OCI-LY3 (cell line): ENCODE data around the gene TMED8.

Source experiments
- H2AFZ ChIP-seq: fragments of 200-600, 300-600 bp; shearing (Covaris generic); 2 replicates; pipeline ENCODE4 v1.6.0; 2014; ENCODE audit warnings: antibody characterized with exemption, low read depth, low read length
- H3K27ac ChIP-seq: fragments of 200-600, 300-600 bp; sonication (generic); 2 replicates; pipeline ENCODE4 v1.5.1; 2014; ENCODE audit warnings: mild to moderate bottlenecking, low read length, moderate library complexity, mixed read lengths
- H3K27me3 ChIP-seq: fragments of 200-600, 300-600 bp; sonication (generic); 2 replicates; pipeline ENCODE4 v1.6.1; 2014; ENCODE audit warnings: low read depth, low read length, mixed read lengths
- H3K36me3 ChIP-seq: fragments of 200-600, 300-600 bp; sonication (generic); replicated peaks from 2 replicates; pipeline ENCODE3; 2014; ENCODE audit warnings: low read depth, low read length, mixed read lengths
- H3K4me1 ChIP-seq: fragments of 300-600, 200-600 bp; sonication (generic); 2 replicates; pipeline ENCODE4 v1.6.1; 2014; ENCODE audit warnings: low read length, mixed read lengths
- H3K4me2 ChIP-seq: fragments of 200-600, 300-600 bp; sonication (generic); 2 replicates; pipeline ENCODE4 v1.6.1; 2014; ENCODE audit warnings: low read length, mixed read lengths
- H3K4me3 ChIP-seq: fragments of 300-600, 200-600 bp; sonication (generic); 2 replicates; pipeline ENCODE4 v1.5.1; 2014; ENCODE audit warnings: antibody characterized with exemption, mild to moderate bottlenecking, low read length, moderate library complexity
- H3K79me2 ChIP-seq: fragments of 300-600, 200-600 bp; shearing (Covaris generic); 2 replicates; pipeline ENCODE4 v1.6.1; 2014; ENCODE audit warnings: mild to moderate bottlenecking, low read length, mixed read lengths
- H3K9ac ChIP-seq: fragments of 300-600, 200-600 bp; shearing (Covaris generic); 2 replicates; pipeline ENCODE4 v1.6.0; 2014; ENCODE audit warnings: mild to moderate bottlenecking, low read length, moderate library complexity
- H3K9me3 ChIP-seq: fragments of 200-600, 300-600 bp; shearing (Covaris generic); 2 replicates; pipeline ENCODE4 v1.6.1; 2014; ENCODE audit warnings: low read length, mixed read lengths; ENCODE audit not compliant: insufficient read depth
- H4K20me1 ChIP-seq: fragments of 200-600, 300-600 bp; sonication (generic); 2 replicates; pipeline ENCODE4 v1.6.1; 2016; ENCODE audit warnings: low read length, mixed read lengths; ENCODE audit not compliant: insufficient read depth
- EZH2phosphoT487 ChIP-seq: fragments of 200-600 bp; shearing (Covaris generic); IDR thresholded peaks from 2 replicates; pipeline ENCODE4 v1.6.1; 2018; ENCODE audit warnings: antibody characterized with exemption, mixed run types, low read depth
- TF ChIP-seq, protein P1 (sequence below): fragments of 200-600, 300-600 bp; sonication (generic); IDR thresholded peaks from 2 replicates; pipeline ENCODE4 v1.5.1; 2014; ENCODE audit warnings: antibody characterized with exemption, low read length, low read depth

TMED8 gene

DNA sequence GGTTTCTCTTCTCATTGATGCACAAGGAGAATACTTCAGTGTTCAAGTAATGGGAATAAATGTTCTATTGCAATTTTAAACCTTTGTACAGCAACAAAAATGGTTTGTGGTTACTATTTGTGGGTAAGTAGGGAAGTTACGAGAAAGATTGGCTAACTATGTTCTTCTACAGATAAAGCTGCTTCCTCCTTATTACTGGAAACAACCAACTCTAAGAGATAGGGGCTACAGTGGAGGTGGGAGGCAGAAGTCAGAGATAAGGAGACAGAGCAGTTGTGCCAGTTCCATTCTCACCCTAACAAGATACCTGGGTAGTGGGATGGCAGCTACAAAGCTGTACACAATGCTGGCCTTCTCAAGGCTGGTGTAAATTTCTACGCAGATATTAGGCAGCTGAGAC is 30.3 kb upstream of the TMED8 start:
- H3K36me3 ChIP-seq: no peaks in the 10 kb centered on the region
- H3K4me3 ChIP-seq: no peak overlapping the region
- no peaks in the 10 kb centered on the region for H3K79me2 ChIP-seq

DNA sequence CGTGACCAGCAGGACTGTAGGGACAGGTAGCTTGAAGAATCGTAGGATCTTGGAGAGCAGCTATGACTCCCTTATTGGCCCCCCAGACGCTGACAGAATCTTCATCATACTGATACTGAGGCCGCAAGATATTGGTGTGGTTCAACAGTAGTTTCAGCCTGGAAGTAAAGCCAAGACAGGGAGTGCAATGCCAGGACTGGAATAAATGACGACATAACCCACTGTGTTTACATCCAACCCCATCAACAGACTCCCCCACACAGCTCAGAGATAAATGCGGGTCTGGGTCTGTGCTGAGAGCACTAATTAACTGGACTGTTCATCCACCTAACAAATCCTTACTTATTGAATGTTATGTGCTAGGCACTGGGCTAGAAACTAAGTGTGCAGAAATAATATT is 29.8 kb upstream of the TMED8 start:
- no peaks in the 10 kb centered on the region for H3K9me3 ChIP-seq
- no peaks in the 10 kb centered on the region for H3K79me2 ChIP-seq
- TF ChIP-seq, protein P1, sequence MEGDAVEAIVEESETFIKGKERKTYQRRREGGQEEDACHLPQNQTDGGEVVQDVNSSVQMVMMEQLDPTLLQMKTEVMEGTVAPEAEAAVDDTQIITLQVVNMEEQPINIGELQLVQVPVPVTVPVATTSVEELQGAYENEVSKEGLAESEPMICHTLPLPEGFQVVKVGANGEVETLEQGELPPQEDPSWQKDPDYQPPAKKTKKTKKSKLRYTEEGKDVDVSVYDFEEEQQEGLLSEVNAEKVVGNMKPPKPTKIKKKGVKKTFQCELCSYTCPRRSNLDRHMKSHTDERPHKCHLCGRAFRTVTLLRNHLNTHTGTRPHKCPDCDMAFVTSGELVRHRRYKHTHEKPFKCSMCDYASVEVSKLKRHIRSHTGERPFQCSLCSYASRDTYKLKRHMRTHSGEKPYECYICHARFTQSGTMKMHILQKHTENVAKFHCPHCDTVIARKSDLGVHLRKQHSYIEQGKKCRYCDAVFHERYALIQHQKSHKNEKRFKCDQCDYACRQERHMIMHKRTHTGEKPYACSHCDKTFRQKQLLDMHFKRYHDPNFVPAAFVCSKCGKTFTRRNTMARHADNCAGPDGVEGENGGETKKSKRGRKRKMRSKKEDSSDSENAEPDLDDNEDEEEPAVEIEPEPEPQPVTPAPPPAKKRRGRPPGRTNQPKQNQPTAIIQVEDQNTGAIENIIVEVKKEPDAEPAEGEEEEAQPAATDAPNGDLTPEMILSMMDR: no peak
- no peak for TF ChIP-seq EZH2phosphoT487
- H3K9ac ChIP-seq: no peak overlapping the region
- H3K27me3 ChIP-seq: no peaks in the 10 kb centered on the region
- H3K4me2 ChIP-seq: no peak overlapping the region
- no peak overlapping the region for H3K4me3 ChIP-seq
- H4K20me1 ChIP-seq: no peaks in the 10 kb centered on the region
- no peak overlapping the region for H2AFZ ChIP-seq
- H3K27ac ChIP-seq: no peak overlapping the region
- peaks cover 3% of the 10 kb centered on the region; the same call in 1 of the 2 replicates for H3K4me1 ChIP-seq
- H3K36me3 ChIP-seq: no peaks in the 10 kb centered on the region

More for the DNA sequence above, 30.3 kb upstream of the TMED8 start:
- H2AFZ ChIP-seq: no peak overlapping the region
- H3K27me3 ChIP-seq: no peaks in the 10 kb centered on the region
- H4K20me1 ChIP-seq: no peaks in the 10 kb centered on the region
- no peak for TF ChIP-seq EZH2phosphoT487
- TF ChIP-seq, protein P1: no peak
- no peak overlapping the region for H3K27ac ChIP-seq
- peaks cover 3% of the 10 kb centered on the region; the same call in 1 of the 2 replicates for H3K4me1 ChIP-seq
- no peak overlapping the region for H3K9ac ChIP-seq
- H3K9me3 ChIP-seq: no peaks in the 10 kb centered on the region
- H3K4me2 ChIP-seq: no peak overlapping the region

GRCh38 chr14:77406086-77406485 is 29.2 kb upstream of the TMED8 start:
- Histone ChIP-seq H4K20me1 (no peaks in the 10 kb centered on the region), H2AFZ (no peak overlapping the region), H3K79me2 (no peaks in the 10 kb centered on the region), H3K4me2 (no peak overlapping the region), H3K9ac (no peak overlapping the region), H3K36me3 (no peaks in the 10 kb centered on the region), H3K9me3 (no peaks in the 10 kb centered on the region), H3K4me1 (peaks cover 3% of the 10 kb centered on the region; the same call in 1 of the 2 replicates), H3K4me3 (no peak overlapping the region), H3K27ac (no peak overlapping the region), H3K27me3 (no peaks in the 10 kb centered on the region)
- TF ChIP-seq, protein P1: no peak
- TF ChIP-seq EZH2phosphoT487: no peak

DNA sequence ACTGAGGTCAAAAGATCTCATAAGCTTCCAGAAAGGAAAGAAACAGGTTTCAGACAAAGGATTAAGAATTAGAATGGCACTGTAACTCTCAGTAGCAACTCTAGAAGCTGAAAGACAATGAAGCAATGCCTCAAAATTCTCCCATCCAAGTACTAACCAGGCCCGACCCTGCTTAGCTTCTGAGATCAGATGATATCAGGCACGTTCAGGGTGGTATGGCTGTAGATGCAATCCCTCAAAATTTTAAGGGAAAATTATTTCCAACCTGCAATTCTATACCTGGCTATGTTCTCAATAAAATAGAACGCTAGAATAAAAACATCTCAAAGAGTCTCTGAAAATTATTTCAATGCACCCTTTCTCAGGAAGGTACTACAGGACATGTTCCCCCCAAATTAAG is 26.9 kb upstream of the TMED8 start:
- H3K9me3 ChIP-seq: no peaks in the 10 kb centered on the region
- no peak overlapping the region for H2AFZ ChIP-seq
- no peaks in the 10 kb centered on the region for H3K79me2 ChIP-seq
- no peak overlapping the region for H3K9ac ChIP-seq
- no peaks in the 10 kb centered on the region for H3K27me3 ChIP-seq
- H3K4me2 ChIP-seq: no peak overlapping the region
- no peak overlapping the region for H3K27ac ChIP-seq
- no peaks in the 10 kb centered on the region for H3K36me3 ChIP-seq
- no peak for TF ChIP-seq EZH2phosphoT487
- TF ChIP-seq, protein P1: no peak
- H3K4me1 ChIP-seq: no peaks in the 10 kb centered on the region
- no peaks in the 10 kb centered on the region for H4K20me1 ChIP-seq
- no peak overlapping the region for H3K4me3 ChIP-seq
